K562 (cell line): ENCODE results near the gene RINL. TPM values are rescaled to one million over a fixed set of nuclear protein-coding genes. Genes with fewer than 3 reads are reported as not detected.

Experiments
- ARID1B ChIP-seq: fragments of 450-650 bp; IDR thresholded peaks from 2 replicates; pipeline ENCODE4 v1.6.1; 2016; ENCODE audit warnings: antibody characterized with exemption, mild to moderate bottlenecking, inconsistent platforms
- BRD4 ChIP-seq: fragments of 200-600 bp; sonication (generic); IDR thresholded peaks from 2 replicates; pipeline ENCODE4 v1.6.1; 2017; ENCODE audit warnings: inconsistent platforms
- HDAC2 ChIP-seq: fragments of 450-650 bp; IDR thresholded peaks from 2 replicates; pipeline ENCODE4 v1.6.1; 2016; ENCODE audit warnings: mild to moderate bottlenecking
- HNRNPLL ChIP-seq: fragments of 200-400 bp; formaldehyde crosslinking; IDR thresholded peaks from 2 replicates; pipeline ENCODE4 v1.6.1; 2017; ENCODE audit warnings: low read length, low read depth, mild to moderate bottlenecking; ENCODE audit not compliant: poor library complexity, severe bottlenecking
- JUN ChIP-seq, 2 experiments: sonication (generic) in 1 of 2; formaldehyde crosslinking in 1 of 2; IDR thresholded peaks; 2 replicates each; pipeline versions ENCODE4 v1.6.1 to v1.8.0; 2012 to 2022; ENCODE audit warnings: borderline replicate concordance in 2 of 2, mild to moderate bottlenecking in 2 of 2, improper control_type of control experiment in 1 of 2, low read depth in 1 of 2, low read length in 1 of 2, missing genetic modification reagents in 1 of 2
- MAFK ChIP-seq: IDR thresholded peaks from 2 replicates; pipeline ENCODE4 v1.6.1; 2011; ENCODE audit warnings: low read length, improper control_type of control experiment
- PHB ChIP-seq: fragments of 250-450 bp; sonication (Bioruptor Pico); IDR thresholded peaks from 2 replicates; pipeline ENCODE4 v1.5.0; 2021
- PML ChIP-seq: IDR thresholded peaks from 2 replicates; pipeline ENCODE4 v1.6.1; 2012; ENCODE audit warnings: low read length, inconsistent platforms
- PRPF4 ChIP-seq: fragments of 200-400 bp; formaldehyde crosslinking; IDR thresholded peaks from one replicate; pipeline ENCODE4 v1.6.1; 2017; ENCODE audit warnings: low read length, low read depth, mild to moderate bottlenecking; ENCODE audit not compliant: insufficient read depth, poor library complexity, severe bottlenecking
- STAT5B ChIP-seq: fragments of 250-450 bp; sonication (Bioruptor Pico); IDR thresholded peaks from 2 replicates; pipeline ENCODE4 v1.8.0; 2021; ENCODE audit warnings: mild to moderate bottlenecking, inconsistent platforms
- ZBTB7A ChIP-seq: IDR thresholded peaks from 2 replicates; pipeline ENCODE4 v1.6.1; 2011; ENCODE audit warnings: low read depth, mild to moderate bottlenecking, low read length, moderate library complexity, borderline replicate concordance; ENCODE audit not compliant: control insufficient read depth
- ZNF12 ChIP-seq: sonication (generic); formaldehyde crosslinking; IDR thresholded peaks from 2 replicates; pipeline ENCODE4 v1.4.0; 2020; ENCODE audit warnings: mild to moderate bottlenecking, missing genetic modification reagents
- ZNF134 ChIP-seq: fragments of 250-450 bp; sonication (Bioruptor Pico); conservative IDR thresholded peaks from 2 replicates; pipeline ENCODE4 v1.4.0; 2020
- ZNF780A ChIP-seq: fragments of 250-450 bp; sonication (Bioruptor Pico); IDR thresholded peaks from 2 replicates; pipeline ENCODE4 v1.5.0; 2021; ENCODE audit warnings: mild to moderate bottlenecking
- polyA plus RNA-seq, 8 experiments: library from polyadenylated mRNA; depleted of rRNA in 4 of 8; stranded (reverse) in 5 of 8; unstranded in 3 of 8; fragments of >200 nt; fragmentation: Nextera tagmentation in 2 of 8; fragmentation: Illumina TruSeq in 1 of 8; extraction: Ambion mirVana in 2 of 8; extraction: Trizol in 1 of 8; gene quantifications; 2 replicates each; pipeline versions ENCODE4 v1.2.1 to v1.2.3, GENCODE V29; 2011 to 2014; ENCODE audit warnings: inconsistent platforms in 1 of 8, missing spikeins in 1 of 8
- total RNA-seq, 7 experiments: library from RNA; depleted of rRNA in 6 of 7; stranded (reverse); fragments of >200 nt in 6 of 7; fragmentation: Illumina TruSeq in 2 of 7; extraction: Trizol in 2 of 7; gene quantifications; 2 replicates each; pipeline versions ENCODE4 v1.2.1 to v1.2.3, GENCODE V29; 2011 to 2021; ENCODE audit warnings: low replicate concordance in 1 of 7
- TF ChIP-seq, protein P1 (sequence below): sonication (generic); formaldehyde crosslinking; IDR thresholded peaks from 2 replicates; pipeline ENCODE4 v1.8.0; 2023; ENCODE audit warnings: mild to moderate bottlenecking, missing genetic modification reagents
- TF ChIP-seq, protein P2 (sequence below): fragments of 200-800 bp; sonication (Bioruptor generic); IDR thresholded peaks from 2 replicates; pipeline ENCODE4 v1.6.1; 2016; ENCODE audit warnings: missing genetic modification characterization, missing compliant biosample characterization
- TF ChIP-seq, protein P3 (sequence below): fragments of 450-650 bp; formaldehyde crosslinking; IDR thresholded peaks from 2 replicates; pipeline ENCODE4 v1.4.0; 2020; ENCODE audit warnings: mild to moderate bottlenecking, moderate library complexity
- TF ChIP-seq, protein P4 (sequence below): fragments of 450-650 bp; formaldehyde crosslinking; IDR thresholded peaks from 2 replicates; pipeline ENCODE4 v1.4.0; 2020; ENCODE audit warnings: mild to moderate bottlenecking, moderate library complexity

The RINL gene
- total and polyA plus RNA-seq, 9 of the 15 experiments (the other 6 are each of a cell fraction or from before 2014, with no cell fraction given), result 0.82 to 10.9 (median 4.9) TPM

DNA sequence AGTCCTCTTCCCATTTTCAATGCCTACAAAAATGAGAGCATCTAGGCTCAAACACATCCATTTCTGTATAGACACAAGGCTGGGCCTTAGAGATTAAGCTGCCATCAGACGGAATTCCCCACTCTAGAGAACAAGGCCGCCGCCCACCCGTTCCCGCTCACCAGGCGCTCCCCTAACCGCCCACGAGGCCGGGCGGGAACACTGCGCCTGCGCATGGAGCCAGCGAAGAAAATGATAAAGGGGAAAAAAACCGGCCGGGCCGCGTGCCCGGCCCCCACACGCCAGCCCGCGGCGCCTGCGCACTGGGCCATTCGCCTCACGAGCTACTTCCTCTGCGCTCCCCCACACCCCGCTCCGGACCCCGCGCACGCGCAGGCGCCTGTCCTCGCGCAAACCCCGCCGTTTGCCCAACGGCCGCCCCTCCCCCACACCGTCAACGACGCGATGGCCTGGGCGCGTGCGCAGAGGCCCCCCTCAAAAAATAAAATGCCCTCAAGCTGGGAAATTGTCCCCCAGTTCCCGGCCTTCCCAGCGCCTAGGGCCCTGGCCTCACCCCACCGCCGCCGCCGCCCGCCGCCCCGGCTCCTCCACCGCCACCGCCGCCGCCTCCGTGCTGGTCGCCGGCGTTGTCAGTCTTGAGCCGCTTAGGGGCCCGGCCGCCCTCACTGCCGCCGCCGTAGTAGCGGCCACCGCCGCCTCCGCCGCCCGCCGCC lies 28.8 kb downstream of the RINL start (continued):
- TF ChIP-seq PRPF4 (peak; percentile 66), HNRNPLL (peak; percentile 91), ZBTB7A (peak; percentile 52), BRD4 (peak; percentile 99), ARID1B (peak; percentile 39), ZNF12 (CRISPR knock-in tag) (no peak), ZNF134 (no peak), JUN (IDR thresholded peaks at IDR 0.05; ENCODE audit: borderline replicate concordance, low read depth, low read length) (peak; percentile 71; the same call in 1 of the 2 replicates), JUN (CRISPR knock-in tag; IDR thresholded peaks at IDR 0.05; ENCODE audit: borderline replicate concordance) (no peak), HDAC2 (peak; percentile 55; the same call in 1 of the 2 replicates), MAFK (peak; percentile 8; the same call in 1 of the 2 replicates), ZNF780A (CRISPR knock-in tag) (0 out of 2 replicates have a peak, but pooled peaks have one; percentile 58), STAT5B (CRISPR knock-in tag) (no peak), PML (peak; percentile 57; the same call in 1 of the 2 replicates), PHB (0 out of 2 replicates have a peak, but pooled peaks have one; percentile 22)
- TF ChIP-seq, protein P1, sequence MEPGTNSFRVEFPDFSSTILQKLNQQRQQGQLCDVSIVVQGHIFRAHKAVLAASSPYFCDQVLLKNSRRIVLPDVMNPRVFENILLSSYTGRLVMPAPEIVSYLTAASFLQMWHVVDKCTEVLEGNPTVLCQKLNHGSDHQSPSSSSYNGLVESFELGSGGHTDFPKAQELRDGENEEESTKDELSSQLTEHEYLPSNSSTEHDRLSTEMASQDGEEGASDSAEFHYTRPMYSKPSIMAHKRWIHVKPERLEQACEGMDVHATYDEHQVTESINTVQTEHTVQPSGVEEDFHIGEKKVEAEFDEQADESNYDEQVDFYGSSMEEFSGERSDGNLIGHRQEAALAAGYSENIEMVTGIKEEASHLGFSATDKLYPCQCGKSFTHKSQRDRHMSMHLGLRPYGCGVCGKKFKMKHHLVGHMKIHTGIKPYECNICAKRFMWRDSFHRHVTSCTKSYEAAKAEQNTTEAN, result no peak
- TF ChIP-seq, protein P2, sequence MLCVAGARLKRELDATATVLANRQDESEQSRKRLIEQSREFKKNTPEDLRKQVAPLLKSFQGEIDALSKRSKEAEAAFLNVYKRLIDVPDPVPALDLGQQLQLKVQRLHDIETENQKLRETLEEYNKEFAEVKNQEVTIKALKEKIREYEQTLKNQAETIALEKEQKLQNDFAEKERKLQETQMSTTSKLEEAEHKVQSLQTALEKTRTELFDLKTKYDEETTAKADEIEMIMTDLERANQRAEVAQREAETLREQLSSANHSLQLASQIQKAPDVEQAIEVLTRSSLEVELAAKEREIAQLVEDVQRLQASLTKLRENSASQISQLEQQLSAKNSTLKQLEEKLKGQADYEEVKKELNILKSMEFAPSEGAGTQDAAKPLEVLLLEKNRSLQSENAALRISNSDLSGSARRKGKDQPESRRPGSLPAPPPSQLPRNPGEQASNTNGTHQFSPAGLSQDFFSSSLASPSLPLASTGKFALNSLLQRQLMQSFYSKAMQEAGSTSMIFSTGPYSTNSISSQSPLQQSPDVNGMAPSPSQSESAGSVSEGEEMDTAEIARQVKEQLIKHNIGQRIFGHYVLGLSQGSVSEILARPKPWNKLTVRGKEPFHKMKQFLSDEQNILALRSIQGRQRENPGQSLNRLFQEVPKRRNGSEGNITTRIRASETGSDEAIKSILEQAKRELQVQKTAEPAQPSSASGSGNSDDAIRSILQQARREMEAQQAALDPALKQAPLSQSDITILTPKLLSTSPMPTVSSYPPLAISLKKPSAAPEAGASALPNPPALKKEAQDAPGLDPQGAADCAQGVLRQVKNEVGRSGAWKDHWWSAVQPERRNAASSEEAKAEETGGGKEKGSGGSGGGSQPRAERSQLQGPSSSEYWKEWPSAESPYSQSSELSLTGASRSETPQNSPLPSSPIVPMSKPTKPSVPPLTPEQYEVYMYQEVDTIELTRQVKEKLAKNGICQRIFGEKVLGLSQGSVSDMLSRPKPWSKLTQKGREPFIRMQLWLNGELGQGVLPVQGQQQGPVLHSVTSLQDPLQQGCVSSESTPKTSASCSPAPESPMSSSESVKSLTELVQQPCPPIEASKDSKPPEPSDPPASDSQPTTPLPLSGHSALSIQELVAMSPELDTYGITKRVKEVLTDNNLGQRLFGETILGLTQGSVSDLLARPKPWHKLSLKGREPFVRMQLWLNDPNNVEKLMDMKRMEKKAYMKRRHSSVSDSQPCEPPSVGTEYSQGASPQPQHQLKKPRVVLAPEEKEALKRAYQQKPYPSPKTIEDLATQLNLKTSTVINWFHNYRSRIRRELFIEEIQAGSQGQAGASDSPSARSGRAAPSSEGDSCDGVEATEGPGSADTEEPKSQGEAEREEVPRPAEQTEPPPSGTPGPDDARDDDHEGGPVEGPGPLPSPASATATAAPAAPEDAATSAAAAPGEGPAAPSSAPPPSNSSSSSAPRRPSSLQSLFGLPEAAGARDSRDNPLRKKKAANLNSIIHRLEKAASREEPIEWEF (CRISPR knock-in tag), result no peak
- TF ChIP-seq, protein P3, sequence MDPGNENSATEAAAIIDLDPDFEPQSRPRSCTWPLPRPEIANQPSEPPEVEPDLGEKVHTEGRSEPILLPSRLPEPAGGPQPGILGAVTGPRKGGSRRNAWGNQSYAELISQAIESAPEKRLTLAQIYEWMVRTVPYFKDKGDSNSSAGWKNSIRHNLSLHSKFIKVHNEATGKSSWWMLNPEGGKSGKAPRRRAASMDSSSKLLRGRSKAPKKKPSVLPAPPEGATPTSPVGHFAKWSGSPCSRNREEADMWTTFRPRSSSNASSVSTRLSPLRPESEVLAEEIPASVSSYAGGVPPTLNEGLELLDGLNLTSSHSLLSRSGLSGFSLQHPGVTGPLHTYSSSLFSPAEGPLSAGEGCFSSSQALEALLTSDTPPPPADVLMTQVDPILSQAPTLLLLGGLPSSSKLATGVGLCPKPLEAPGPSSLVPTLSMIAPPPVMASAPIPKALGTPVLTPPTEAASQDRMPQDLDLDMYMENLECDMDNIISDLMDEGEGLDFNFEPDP (CRISPR knock-in tag), result 0 out of 2 replicates have a peak, but pooled peaks have one; percentile 12
- TF ChIP-seq, protein P4, sequence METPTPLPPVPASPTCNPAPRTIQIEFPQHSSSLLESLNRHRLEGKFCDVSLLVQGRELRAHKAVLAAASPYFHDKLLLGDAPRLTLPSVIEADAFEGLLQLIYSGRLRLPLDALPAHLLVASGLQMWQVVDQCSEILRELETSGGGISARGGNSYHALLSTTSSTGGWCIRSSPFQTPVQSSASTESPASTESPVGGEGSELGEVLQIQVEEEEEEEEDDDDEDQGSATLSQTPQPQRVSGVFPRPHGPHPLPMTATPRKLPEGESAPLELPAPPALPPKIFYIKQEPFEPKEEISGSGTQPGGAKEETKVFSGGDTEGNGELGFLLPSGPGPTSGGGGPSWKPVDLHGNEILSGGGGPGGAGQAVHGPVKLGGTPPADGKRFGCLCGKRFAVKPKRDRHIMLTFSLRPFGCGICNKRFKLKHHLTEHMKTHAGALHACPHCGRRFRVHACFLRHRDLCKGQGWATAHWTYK (CRISPR knock-in tag), result peak; percentile 14; the same call in 1 of the 2 replicates
